Dedifferentiated amniotic fluid mesenchymal stem cell (primary cell): ENCODE measurements around the gene SNX5.

Source experiments
- DNase-seq: peaks from one replicate; pipeline ENCODE4 v3.0.0-alpha.2; 2016; ENCODE audit errors: extremely low spot score

The SNX5 gene

GRCh38 chr20:17940224-17940971 is 28.2 kb downstream of the SNX5 start:
- DNase-seq = no peak

DNA sequence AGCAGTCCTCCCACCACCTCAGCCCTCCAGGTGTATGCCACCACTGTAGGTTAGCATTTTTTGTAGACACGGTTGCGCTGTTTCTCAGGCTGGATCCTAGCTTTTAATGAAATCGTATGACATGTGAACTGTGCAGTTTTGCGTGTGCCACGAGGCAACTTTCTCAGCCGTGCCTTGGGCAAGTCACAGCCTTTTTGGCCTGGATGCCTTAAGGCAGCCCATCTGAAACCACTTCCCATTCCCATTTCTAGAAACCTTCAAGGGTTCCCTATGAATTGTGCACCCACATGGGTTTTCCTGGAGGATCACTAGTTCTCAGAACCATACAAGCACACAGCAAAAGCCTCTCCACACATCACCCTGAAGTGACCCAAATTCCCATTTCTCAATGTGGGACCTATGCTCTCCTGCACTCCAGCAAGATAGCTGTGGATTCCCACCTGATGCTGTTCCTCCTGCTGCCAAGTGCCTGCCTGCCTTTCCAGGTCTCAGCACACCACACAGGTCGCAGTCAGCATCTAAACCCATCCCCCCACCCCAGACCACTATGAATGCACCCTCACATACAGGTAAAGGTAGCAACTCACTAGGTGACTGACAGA is 28.9 kb downstream of the SNX5 start:
- DNase-seq = no peak

DNA sequence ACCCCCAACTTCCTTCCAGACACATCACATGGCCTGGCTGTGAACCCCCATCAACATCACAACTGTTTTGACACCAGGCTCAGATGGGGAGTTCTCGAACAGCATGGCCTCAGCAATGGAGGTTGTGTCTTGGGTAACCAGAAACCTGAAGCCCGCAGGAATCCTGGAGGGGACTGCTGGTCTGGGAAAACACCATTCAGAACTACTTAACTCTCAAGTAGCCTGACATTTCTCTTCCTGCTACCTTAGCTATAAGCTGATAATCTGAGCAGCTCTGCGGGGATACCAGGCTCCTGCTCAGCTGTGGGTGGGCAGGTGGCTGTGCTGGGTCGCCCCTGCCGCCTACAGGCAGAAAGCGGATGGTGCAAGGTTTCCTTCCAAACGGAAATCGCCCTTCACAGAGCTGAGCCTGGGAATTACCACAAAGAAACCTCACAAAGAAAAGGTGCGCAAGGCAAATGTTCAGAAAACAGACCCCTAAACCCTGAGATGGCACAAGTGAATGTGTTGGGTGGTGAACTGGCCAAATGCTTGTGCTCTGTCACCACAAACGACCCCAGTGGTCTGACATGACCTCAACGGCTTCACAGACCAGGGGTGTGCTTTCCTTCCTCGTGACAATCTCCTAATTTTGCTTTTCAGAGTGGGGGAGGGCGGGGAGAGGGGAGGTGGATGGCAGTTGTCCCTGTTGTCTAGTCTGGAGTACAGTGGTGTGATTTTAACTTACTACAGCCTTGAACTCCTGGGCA is 29.5 kb downstream of the SNX5 start:
- no peak for DNase-seq

DNA sequence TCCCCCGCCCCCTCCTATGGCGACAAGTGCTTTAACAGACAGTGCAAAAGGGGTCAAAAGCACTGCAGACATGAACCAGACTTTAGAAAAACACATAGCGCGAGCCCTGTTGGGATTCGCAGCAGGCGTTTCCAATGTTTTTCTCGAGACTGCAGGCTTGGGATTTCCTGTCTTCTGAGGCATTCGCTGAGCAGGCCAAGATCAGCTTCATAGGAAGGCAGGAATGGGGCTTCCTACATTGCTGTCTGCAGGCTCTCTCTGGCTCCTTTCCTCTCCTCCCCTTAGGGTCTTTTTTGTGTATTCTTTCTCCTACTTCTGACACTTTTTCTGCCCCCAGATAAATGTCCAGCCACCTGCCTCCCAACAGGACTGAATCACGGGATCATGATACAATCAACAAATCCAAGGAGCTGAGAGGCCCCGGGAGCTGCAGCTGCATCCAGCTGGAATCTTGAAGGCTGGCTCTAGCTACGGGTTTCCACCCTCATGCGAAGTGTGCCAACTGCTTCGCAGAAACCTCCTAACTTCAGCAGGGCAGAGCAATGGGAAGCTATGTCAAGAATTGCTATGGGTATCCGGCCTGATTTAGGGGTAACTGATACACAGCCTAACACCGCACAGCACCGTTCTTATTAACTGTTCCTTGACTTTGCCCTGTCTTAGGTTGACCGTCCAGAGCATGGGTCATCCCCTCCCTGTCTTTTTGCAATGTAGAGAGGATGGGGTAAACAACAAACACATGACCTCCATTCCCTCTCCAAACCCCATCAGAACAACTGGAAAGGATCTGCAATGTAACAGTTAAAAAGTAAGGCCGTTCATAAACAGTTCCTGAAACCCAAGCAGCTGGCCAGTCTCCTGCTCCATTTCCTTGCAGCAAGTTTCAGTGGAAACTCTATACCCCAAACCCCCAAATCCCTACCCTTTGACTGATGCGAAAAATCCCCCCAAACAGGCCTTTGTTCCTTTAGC is 31.5 kb downstream of the SNX5 start:
- peak; percentile 61 for DNase-seq

- DNase-seq = no peak
Observed at GRCh38 chr20:17936286-17936760, 32.3 kb downstream of the SNX5 start.

GRCh38 chr20:17935761-17936160 is 32.8 kb downstream of the SNX5 start:
- DNase-seq = no peak

DNA sequence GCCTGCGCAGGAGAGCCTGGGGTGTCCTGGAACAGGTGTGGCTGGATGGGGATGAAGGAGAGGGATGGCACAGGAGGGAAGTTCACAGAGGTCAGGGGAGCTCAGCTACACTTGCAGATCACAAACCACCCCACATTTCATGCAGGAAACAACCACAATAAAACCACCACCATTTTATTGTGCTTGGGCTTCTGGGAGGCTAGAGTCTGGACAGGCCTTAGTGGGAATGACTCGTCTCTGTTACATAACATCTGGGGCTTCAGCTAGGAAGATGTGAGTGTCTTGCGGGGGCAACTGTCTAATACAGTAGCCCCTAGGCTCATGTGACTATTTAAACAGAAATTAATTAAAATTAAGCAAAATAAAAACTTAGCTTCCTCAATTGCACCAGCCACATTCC is 33.4 kb downstream of the SNX5 start:
- DNase-seq = no peak

DNA sequence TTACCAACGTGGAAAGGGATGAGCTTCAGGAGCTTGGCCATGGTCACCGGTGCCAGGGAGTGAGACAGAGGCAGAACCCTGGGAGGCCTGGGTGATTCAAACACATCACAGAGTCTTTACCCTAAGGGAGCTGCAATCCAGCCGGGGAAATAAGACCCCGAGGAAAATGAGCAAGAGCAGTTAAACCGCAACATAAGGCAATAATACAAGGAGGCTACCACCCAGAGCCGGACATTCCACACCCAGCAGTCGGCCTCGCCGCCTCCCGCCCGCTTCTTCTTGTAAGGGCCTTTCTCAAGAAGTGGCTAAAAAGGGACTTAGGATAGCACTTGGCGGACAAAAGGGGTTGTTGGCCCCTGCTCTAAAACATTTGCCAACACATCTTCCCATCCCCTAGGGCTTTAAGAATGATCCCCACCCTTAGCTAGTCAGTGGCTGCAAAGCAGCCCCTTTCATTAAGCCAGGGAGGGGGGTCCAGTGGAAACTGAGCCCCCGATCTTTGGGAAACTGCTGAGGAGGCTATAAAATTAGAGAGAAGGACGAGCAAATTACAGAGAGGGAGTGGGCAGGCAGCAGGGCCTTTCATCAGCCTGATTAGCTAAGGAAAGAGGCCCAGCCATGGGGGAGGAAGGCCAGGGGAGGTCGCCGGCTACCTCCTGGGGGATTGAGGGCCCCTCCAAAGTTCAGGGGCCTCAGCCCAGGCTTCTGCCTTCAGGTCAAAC is 34.3 kb downstream of the SNX5 start:
- peak; percentile 47 for DNase-seq

DNA sequence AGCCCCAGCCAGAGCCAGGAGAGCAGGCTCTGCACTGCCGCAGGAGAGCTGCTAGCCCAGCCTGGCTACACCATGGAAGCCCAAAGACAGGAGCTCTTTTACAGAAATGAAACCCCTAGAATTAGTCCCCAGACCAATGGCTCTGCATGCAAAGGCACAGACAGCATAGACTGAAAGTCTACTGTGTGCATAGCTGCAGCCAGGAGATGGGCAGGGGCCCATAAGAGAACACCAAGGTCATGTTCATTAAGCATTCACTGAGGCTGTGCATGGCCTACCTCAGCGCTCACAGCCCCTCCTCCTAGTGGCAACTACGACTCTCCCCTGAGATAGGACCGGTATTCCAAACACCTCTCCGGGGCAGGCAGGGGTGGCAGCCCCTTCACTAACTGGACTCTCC is 34.9 kb downstream of the SNX5 start:
- DNase-seq = no peak

- DNase-seq = no peak
Observed at GRCh38 chr20:17933121-17933520, 35.5 kb downstream of the SNX5 start.

GRCh38 chr20:17932396-17932795 is 36.2 kb downstream of the SNX5 start:
- DNase-seq = no peak

- no peak for DNase-seq
Observed at GRCh38 chr20:17931513-17931912, 37.1 kb downstream of the SNX5 start.

- DNase-seq = no peak
Observed at GRCh38 chr20:17928633-17929311, 39.8 kb downstream of the SNX5 start.

DNA sequence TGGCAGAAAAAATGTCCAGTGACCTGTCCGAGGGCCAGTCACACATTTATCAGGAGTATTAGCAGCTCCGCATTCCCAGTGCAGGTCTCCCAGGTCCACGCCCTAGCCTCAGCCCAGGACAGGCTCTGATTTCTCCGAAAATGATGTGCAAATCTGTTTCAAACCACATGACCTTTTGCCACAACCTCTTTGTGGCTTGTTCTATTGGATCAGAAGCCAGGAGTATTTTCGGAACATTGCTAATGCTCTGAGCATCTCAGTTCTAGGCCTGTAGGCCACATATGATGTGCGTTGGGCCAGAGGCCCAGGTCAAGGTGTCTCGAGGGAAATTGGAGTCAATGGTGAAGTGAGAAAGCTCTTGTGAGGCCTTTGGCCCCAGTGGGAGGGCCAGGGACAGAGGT is 40.4 kb downstream of the SNX5 start:
- DNase-seq = no peak

- DNase-seq = no peak
Observed at GRCh38 chr20:17925940-17926300, 42.7 kb downstream of the SNX5 start.

DNA sequence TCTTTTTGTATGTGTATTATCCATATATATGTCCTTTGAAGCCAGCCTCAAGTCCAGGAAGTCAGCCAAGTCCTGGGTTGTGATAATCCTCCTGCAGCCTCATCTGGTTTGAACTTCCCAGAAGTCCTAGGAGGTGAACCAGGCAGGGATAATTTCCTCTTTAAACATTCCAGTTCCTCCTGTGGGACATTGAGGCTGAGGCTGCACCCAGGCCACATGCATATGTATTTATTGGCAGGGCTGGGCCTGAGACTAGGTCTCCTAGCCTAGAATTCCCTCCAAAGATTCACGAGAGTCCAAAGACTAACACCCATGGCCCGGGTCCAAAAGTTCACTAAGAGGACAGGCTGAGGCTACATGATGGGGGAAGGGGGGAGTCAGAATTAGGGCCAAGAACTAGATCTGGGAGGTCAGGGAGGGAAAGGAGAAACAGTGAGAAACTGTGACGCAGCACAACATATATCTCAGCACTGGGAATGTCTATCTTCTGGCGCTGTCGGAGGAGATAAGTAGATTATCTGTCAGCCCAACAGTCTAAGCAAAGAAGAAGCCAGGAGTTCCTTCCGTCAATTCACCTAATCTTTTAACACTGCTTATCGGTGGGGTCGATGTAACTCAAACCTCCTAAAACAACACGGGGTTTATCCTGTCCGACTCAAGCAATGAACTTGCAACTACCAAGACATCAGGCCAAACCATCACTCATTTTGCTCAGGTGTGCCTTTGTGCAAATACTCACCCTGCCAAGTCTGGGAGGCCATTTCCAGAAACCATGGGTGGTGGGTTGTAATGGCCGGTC is 43.3 kb downstream of the SNX5 start:
- DNase-seq = no peak

DNA sequence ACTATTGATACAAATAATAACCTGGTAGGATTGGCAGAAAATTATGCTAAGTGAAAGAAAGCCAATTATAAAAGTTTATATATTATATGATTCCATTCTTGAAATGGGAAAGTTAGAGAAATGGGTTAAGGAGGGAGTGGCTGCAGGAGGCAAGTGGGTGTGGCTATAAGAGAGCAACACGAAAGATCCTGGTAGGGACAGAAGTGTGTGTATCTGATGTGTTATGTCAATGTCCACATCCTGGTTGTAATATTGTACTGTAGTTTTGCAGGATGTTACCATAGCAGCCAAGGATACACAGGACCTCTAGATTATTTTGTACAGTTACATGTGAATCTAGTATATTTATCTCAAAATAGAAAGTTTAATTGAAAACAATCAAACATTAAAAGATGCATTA is 46.8 kb downstream of the SNX5 start:
- DNase-seq = no peak

DNA sequence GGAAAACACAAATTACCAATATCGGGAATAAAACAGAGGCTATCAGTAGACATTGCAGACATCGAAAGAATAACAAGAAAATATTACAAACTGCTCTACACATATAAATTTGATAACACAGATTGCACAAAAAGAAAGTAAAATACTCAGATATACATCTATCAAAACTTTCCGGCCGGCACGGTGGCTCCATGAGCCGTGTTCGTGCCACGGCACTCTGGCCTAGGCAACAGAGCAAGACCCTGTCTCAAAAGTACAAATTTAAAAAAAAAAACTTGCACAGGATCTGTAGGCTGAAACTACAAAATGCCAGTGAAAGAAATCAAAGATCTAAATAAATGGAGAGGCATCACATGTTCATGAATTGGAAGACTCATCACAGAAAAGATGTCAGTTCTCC is 49.4 kb downstream of the SNX5 start:
- DNase-seq = no peak

GRCh38 chr20:17917832-17918618 is 50.6 kb downstream of the SNX5 start:
- DNase-seq = no peak
